H9 (cell line): ENCODE data around the gene MED13L. TPM values are rescaled to one million over a fixed set of nuclear protein-coding genes. Genes with fewer than 3 reads are reported as not detected.

ENCODE experiments used
- DNase-seq: peaks from one replicate; pipeline ENCODE4 v3.0.0-alpha.2; 2017
- H2AFZ ChIP-seq: one replicate; pipeline ENCODE4 v1.6.1; 2013; ENCODE audit warnings: mild to moderate bottlenecking, low read length, control low read depth, moderate library complexity
- H2AK5ac ChIP-seq: 2 replicates; pipeline ENCODE4 v1.6.1; 2013; ENCODE audit warnings: low read length, control low read depth, mixed read lengths; ENCODE audit not compliant: insufficient read length
- H2BK120ac ChIP-seq: one replicate; pipeline ENCODE4 v1.6.1; 2013; ENCODE audit warnings: low read depth, mild to moderate bottlenecking, low read length, control low read depth, inconsistent platforms; ENCODE audit not compliant: poor library complexity, severe bottlenecking
- H2BK12ac ChIP-seq: 2 replicates; pipeline ENCODE4 v1.6.1; 2013; ENCODE audit warnings: low read length, control low read depth, mixed read lengths, low read depth; ENCODE audit not compliant: insufficient read length
- H2BK15ac ChIP-seq: 2 replicates; pipeline ENCODE4 v1.6.1; 2013; ENCODE audit warnings: low read depth, low read length, control low read depth
- H2BK20ac ChIP-seq: one replicate; pipeline ENCODE4 v1.6.1; 2013; ENCODE audit warnings: low read depth, mild to moderate bottlenecking, low read length, control low read depth, inconsistent platforms; ENCODE audit not compliant: poor library complexity, severe bottlenecking
- H2BK5ac ChIP-seq: 2 replicates; pipeline ENCODE4 v1.6.1; 2013; ENCODE audit warnings: low read length, control low read depth, mixed read lengths; ENCODE audit not compliant: insufficient read length
- H3K14ac ChIP-seq: 2 replicates; pipeline ENCODE4 v1.6.1; 2013; ENCODE audit warnings: low read length, control low read depth; ENCODE audit not compliant: insufficient read depth
- H3K18ac ChIP-seq: 2 replicates; pipeline ENCODE4 v1.6.1; 2013; ENCODE audit warnings: low read depth, mild to moderate bottlenecking, mixed read lengths, low read length, control low read depth; ENCODE audit not compliant: insufficient read length
- H3K23ac ChIP-seq: 2 replicates; pipeline ENCODE4 v1.6.1; 2013; ENCODE audit warnings: low read length, control low read depth, mixed read lengths, low read depth; ENCODE audit not compliant: insufficient read length
- H3K23me2 ChIP-seq: 2 replicates; pipeline ENCODE4 v1.6.1; 2013; ENCODE audit warnings: low read depth, mild to moderate bottlenecking, mixed read lengths, low read length, control low read depth; ENCODE audit not compliant: insufficient read length, poor library complexity, severe bottlenecking
- H3K27ac ChIP-seq: 2 replicates; pipeline ENCODE4 v1.5.1; 2013; ENCODE audit warnings: low read length, control low read depth, mixed read lengths, low read depth; ENCODE audit not compliant: insufficient read length
- H3K27me3 ChIP-seq: 2 replicates; pipeline ENCODE4 v1.6.1; 2013; ENCODE audit warnings: low read length, control low read depth, inconsistent platforms; ENCODE audit not compliant: insufficient read depth
- H3K4ac ChIP-seq: 2 replicates; pipeline ENCODE4 v1.6.1; 2013; ENCODE audit warnings: low read depth, mild to moderate bottlenecking, control low read depth, inconsistent platforms, low read length, moderate library complexity
- H3K4me1 ChIP-seq: 2 replicates; pipeline ENCODE4 v1.6.1; 2013; ENCODE audit warnings: low read length, control low read depth, inconsistent platforms; ENCODE audit not compliant: insufficient read depth
- H3K4me2 ChIP-seq: 2 replicates; pipeline ENCODE4 v1.6.1; 2013; ENCODE audit warnings: low read length, control low read depth, mixed read lengths; ENCODE audit not compliant: insufficient read length, insufficient read depth
- H3K56ac ChIP-seq: 2 replicates; pipeline ENCODE4 v1.6.1; 2013; ENCODE audit warnings: low read depth, mild to moderate bottlenecking, mixed read lengths, low read length, control low read depth; ENCODE audit not compliant: insufficient read length
- H3K79me1 ChIP-seq: 2 replicates; pipeline ENCODE4 v1.6.1; 2013; ENCODE audit warnings: low read depth, mild to moderate bottlenecking, moderate library complexity, low read length, control low read depth, inconsistent platforms; ENCODE audit not compliant: insufficient read depth, poor library complexity, severe bottlenecking
- H3K79me2 ChIP-seq: 2 replicates; pipeline ENCODE4 v1.6.1; 2013; ENCODE audit warnings: low read length, control low read depth, inconsistent platforms; ENCODE audit not compliant: insufficient read depth
- H3K9ac ChIP-seq: 2 replicates; pipeline ENCODE4 v1.6.1; 2013; ENCODE audit warnings: low read length, control low read depth, mixed read lengths; ENCODE audit not compliant: insufficient read length; ENCODE audit errors: extremely low read depth
- H3K9me3 ChIP-seq: one replicate; pipeline ENCODE4 v1.6.1; 2013; ENCODE audit warnings: low read depth, low read length, inconsistent platforms; ENCODE audit not compliant: control insufficient read depth
- H3T11ph ChIP-seq: one replicate; pipeline ENCODE4 v1.6.1; 2013; ENCODE audit warnings: mild to moderate bottlenecking, low read length, control low read depth, inconsistent platforms
- H4K20me1 ChIP-seq: one replicate; pipeline ENCODE4 v1.6.1; 2013; ENCODE audit not compliant: control insufficient read depth, insufficient read length, insufficient read depth
- H4K5ac ChIP-seq: 2 replicates; pipeline ENCODE4 v1.6.1; 2013; ENCODE audit warnings: low read depth, mild to moderate bottlenecking, mixed read lengths, low read length, control low read depth; ENCODE audit not compliant: insufficient read length
- H4K8ac ChIP-seq: replicated peaks from 2 replicates; pipeline ENCODE4 v1.6.1; 2013; ENCODE audit warnings: low read length, control low read depth, mixed read lengths, low read depth; ENCODE audit not compliant: insufficient read length
- H4K91ac ChIP-seq: 2 replicates; pipeline ENCODE4 v1.6.1; 2013; ENCODE audit warnings: low read depth, mild to moderate bottlenecking, moderate library complexity, mixed read lengths, low read length, control low read depth; ENCODE audit not compliant: insufficient read length
- H3K27ac Mint-ChIP-seq, 3 experiments: 2 replicates in 2 of 3; 3 replicates in 1 of 3; pipeline ENCODE4 v1.8.0; 2020 to 2021; ENCODE audit warnings: mixed read lengths in 3 of 3, mild to moderate bottlenecking in 1 of 3, moderate library complexity in 1 of 3
- H3K27me3 Mint-ChIP-seq: 2 replicates; pipeline ENCODE4 v1.8.0; 2021; ENCODE audit warnings: low read depth, mild to moderate bottlenecking, moderate library complexity, mixed read lengths
- H3K36me3 Mint-ChIP-seq, 3 experiments: 2 replicates in 2 of 3; 3 replicates in 1 of 3; pipeline ENCODE4 v1.8.0; 2020 to 2021; ENCODE audit warnings: low read depth in 3 of 3, mixed read lengths in 3 of 3; ENCODE audit not compliant: insufficient read depth in 1 of 3
- H3K4me1 Mint-ChIP-seq, 2 experiments: 2 replicates each; pipeline ENCODE4 v1.8.0; 2020; ENCODE audit warnings: mixed read lengths in 2 of 2
- H3K4me3 Mint-ChIP-seq, 2 experiments: 2 replicates in 1 of 2; 3 replicates in 1 of 2; pipeline ENCODE4 v1.8.0; 2020 to 2021; ENCODE audit warnings: mild to moderate bottlenecking in 2 of 2, mixed read lengths in 2 of 2, moderate library complexity in 1 of 2
- H3K9me3 Mint-ChIP-seq, 2 experiments: 2 replicates in 1 of 2; 3 replicates in 1 of 2; pipeline ENCODE4 v1.8.0; 2020; ENCODE audit warnings: mild to moderate bottlenecking in 2 of 2, mixed read lengths in 2 of 2, moderate library complexity in 1 of 2
- WGBS: extraction: QIAGEN DNeasy Blood & Tissue Kit; methylation state at CpG from one replicate; pipeline ENCODE4 v1.1.7; 2013; ENCODE audit warnings: missing lambda C conversion rate, low lambda C conversion rate, mixed read lengths; ENCODE audit not compliant: insufficient read length; ENCODE audit errors: extremely low coverage; 5-methylcytosine and 5-hydroxymethylcytosine counted together
- total RNA-seq: library from RNA; stranded (reverse); gene quantifications from 2 replicates; pipeline ENCODE4 v1.2.1, GENCODE V29; 2021
- TF ChIP-seq, protein P1 (sequence below): fragments of 200-600 bp; sonication (generic); conservative IDR thresholded peaks from 3 replicates; pipeline ENCODE4 v1.8.0; 2021; ENCODE audit warnings: antibody characterized with exemption, mild to moderate bottlenecking

The MED13L gene
- total RNA-seq, 1 experiment from 2014 or later, result 52.4 TPM

DNA sequence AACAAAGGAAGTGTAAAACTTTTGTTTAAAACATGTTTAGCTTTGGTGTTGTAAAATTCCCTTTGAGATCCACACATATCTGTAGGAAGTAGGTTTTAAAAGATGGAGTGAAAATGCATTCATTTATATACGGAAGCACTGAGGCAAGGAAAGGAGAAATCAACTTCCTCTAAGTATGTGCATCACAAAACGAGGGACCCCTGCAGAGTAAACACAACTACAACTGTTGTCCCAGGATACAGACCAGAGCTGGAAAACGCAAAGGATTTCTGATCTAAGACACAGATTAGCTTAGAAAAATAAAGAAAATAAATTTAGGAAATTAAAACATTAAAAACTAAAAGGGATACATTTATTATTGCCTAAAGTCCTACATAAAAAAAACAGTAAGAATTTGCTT lies 297.6 kb downstream of the MED13L start:
- Histone ChIP-seq H3K4me1 (no peaks in the 10 kb centered on the region), H4K5ac (no peak overlapping the region), H3K18ac (no peak overlapping the region), H2BK12ac (no peak overlapping the region), H2BK20ac (no peak overlapping the region), H3K27me3 (no peaks in the 10 kb centered on the region), H3K4ac (no peak overlapping the region), H3K56ac (no peak overlapping the region), H3K4me2 (no peak overlapping the region), H2AFZ (no peak overlapping the region), H2BK15ac (no peak overlapping the region), H2BK120ac (no peak overlapping the region), H3K23ac (no peak overlapping the region), H3K14ac (no peak overlapping the region), H3K23me2 (no peaks in the 10 kb centered on the region), H2BK5ac (no peak overlapping the region), H3K9ac (no peak overlapping the region), H4K91ac (no peak overlapping the region), H4K8ac (no peak overlapping the region), H3K79me1 (no peaks in the 10 kb centered on the region), H2AK5ac (no peak overlapping the region), H3K79me2 (0 out of 2 replicates have a peak, but pooled peaks cover 2% of the 10 kb centered on the region), H3K27ac (no peak overlapping the region), H3K9me3 (no peaks in the 10 kb centered on the region), H4K20me1 (no peaks in the 10 kb centered on the region), H3T11ph (no peak overlapping the region)
- Mint-ChIP-seq H3K36me3 (peaks cover 5 to 37% (median 34%) of the 10 kb centered on the region in 3 experiments; a peak in 6 of 7 replicates), H3K9me3 (no peaks in the 10 kb centered on the region), H3K27me3 (no peaks in the 10 kb centered on the region), H3K4me1 (peaks cover 11 to 12% of the 10 kb centered on the region in 2 experiments), H3K27ac (no peak overlapping the region), H3K4me3 (no peak overlapping the region)
- no CpG with 5 or more reads among the region's 3 CpGs for WGBS
- TF ChIP-seq, protein P1, sequence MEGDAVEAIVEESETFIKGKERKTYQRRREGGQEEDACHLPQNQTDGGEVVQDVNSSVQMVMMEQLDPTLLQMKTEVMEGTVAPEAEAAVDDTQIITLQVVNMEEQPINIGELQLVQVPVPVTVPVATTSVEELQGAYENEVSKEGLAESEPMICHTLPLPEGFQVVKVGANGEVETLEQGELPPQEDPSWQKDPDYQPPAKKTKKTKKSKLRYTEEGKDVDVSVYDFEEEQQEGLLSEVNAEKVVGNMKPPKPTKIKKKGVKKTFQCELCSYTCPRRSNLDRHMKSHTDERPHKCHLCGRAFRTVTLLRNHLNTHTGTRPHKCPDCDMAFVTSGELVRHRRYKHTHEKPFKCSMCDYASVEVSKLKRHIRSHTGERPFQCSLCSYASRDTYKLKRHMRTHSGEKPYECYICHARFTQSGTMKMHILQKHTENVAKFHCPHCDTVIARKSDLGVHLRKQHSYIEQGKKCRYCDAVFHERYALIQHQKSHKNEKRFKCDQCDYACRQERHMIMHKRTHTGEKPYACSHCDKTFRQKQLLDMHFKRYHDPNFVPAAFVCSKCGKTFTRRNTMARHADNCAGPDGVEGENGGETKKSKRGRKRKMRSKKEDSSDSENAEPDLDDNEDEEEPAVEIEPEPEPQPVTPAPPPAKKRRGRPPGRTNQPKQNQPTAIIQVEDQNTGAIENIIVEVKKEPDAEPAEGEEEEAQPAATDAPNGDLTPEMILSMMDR, result no peak
- no peak for DNase-seq
